Heart left ventricle (tissue), 13 donors: Measurements from ENCODE around the gene NIPBL.

Source experiments
- POLR2A ChIP-seq, 2 donors: fragments of 450-650 bp; IDR thresholded peaks; one replicate each; pipeline ENCODE4 v1.6.1; 2017; ENCODE audit warnings: antibody characterized with exemption in 2 of 2, mild to moderate bottlenecking in 2 of 2, moderate library complexity in 2 of 2
- TF ChIP-seq, protein P1 (sequence below), 12 donors: fragments of 200-600 bp; sonication (generic) in 4 of 12; IDR thresholded peaks; one replicate each; pipeline versions ENCODE4 v1.5.0 to v1.8.0; 2018 to 2022; ENCODE audit warnings: antibody characterized with exemption in 12 of 12, mild to moderate bottlenecking in 5 of 12
- donor health status: ischemic (EF 13 %, LVEDD 7.1; RV severe dilation, severe dysfunction).
- donor health status: DM: no; HTN: yes; CAD: no.
- donor health status: DM: no; HTN: no; CAD: no.
- donor health status: ischemic (EF 25% LVEDD 6.9; RV normal size, moderate dysfunction).
- donor health status: ischemic (EF 25% LVEDD 5.7; RV mildly dilated, moderate dysfunction).
- donor health status: ischemic (EF 35%, LVEDD 5.7; RV mildly dilated, moderate dysfunction).
- donor health status: nonischemic (EF 11% LVEDD 7.7; RV severe dilation, severe dysfunction).
- donor health status: DM: yes; HTN: yes; CAD: no.
- donor health status: PGD.
- donor health status: ischemic (EF 29% LVEDD 5.4; RV normal size, mild dysfunction).
- donor health status: nonischemic (EF 23%, LVEDD 6.1; RV moderate dilation, normal function).

DNA sequence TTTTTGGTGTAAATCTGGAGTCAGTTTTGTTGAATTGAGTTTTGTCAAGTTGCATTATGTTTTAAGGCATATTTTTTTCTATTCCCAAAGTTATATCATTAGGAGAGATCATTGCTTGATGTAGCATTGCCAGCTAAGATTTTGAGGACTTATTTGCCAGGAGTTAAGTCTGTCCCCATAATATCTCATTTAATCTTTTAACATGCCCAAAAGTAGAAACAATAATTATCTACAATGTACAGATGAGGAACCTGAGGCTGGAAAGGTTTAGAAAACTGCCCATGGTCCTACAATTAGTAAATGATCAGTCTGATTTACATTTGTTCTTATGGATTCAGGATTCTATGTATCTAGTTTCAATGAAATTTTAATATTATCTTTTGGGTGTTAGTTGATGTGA is 4.7 kb downstream of the NIPBL start:
- TF ChIP-seq, protein P1, sequence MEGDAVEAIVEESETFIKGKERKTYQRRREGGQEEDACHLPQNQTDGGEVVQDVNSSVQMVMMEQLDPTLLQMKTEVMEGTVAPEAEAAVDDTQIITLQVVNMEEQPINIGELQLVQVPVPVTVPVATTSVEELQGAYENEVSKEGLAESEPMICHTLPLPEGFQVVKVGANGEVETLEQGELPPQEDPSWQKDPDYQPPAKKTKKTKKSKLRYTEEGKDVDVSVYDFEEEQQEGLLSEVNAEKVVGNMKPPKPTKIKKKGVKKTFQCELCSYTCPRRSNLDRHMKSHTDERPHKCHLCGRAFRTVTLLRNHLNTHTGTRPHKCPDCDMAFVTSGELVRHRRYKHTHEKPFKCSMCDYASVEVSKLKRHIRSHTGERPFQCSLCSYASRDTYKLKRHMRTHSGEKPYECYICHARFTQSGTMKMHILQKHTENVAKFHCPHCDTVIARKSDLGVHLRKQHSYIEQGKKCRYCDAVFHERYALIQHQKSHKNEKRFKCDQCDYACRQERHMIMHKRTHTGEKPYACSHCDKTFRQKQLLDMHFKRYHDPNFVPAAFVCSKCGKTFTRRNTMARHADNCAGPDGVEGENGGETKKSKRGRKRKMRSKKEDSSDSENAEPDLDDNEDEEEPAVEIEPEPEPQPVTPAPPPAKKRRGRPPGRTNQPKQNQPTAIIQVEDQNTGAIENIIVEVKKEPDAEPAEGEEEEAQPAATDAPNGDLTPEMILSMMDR (IDR thresholded peaks at IDR 0.05) = no peak
- TF ChIP-seq POLR2A (IDR thresholded peaks at IDR 0.05) = no peak
